A673 (cell line): Measurements from ENCODE around the gene XRCC6. TPM values are rescaled to one million over a fixed set of nuclear protein-coding genes. Genes with fewer than 3 reads are reported as not detected.

Experiments
- BruUV-seq: library from RNA; stranded (reverse); fragments of 400-500 nt; replicated peaks from 2 replicates; lab custom pipeline; 2021; lab: Mats Ljungman, UMichigan
- CTCF ChIA-PET: fragments of 300-600 bp; sonication (Branson Sonifier 250); formaldehyde crosslinking; loops from one replicate; lab custom pipeline; 2022; ENCODE audit warnings: antibody characterized with exemption; lab: Charles Lee
- POLR2A ChIA-PET: fragments of 300-600 bp; sonication (Branson Sonifier 250); formaldehyde crosslinking; loops from one replicate; lab custom pipeline; 2022; ENCODE audit warnings: antibody characterized with exemption; ENCODE audit not compliant: low non-redundant PET; lab: Charles Lee
- DNase-seq: peaks from one replicate; pipeline ENCODE4 v3.0.0-alpha.2; 2015; ENCODE audit warnings: low spot score
- H3K27ac ChIP-seq: fragments of 200-600 bp; sonication (generic); 2 replicates; pipeline ENCODE4 v1.5.1; 2016; ENCODE audit warnings: mixed run types, low read depth, mild to moderate bottlenecking, mixed read lengths, antibody characterized with exemption, low read length; ENCODE audit not compliant: poor library complexity, severe bottlenecking
- H3K27me3 ChIP-seq: fragments of 200-600 bp; sonication (generic); replicated peaks from 2 replicates; pipeline ENCODE4 v1.6.1; 2017; ENCODE audit warnings: mixed run types, low read depth, mild to moderate bottlenecking, mixed read lengths, antibody characterized with exemption, low read length; ENCODE audit not compliant: insufficient read depth, poor library complexity
- H3K36me3 ChIP-seq: fragments of 200-600 bp; sonication (generic); 2 replicates; pipeline ENCODE4 v1.6.1; 2016; ENCODE audit warnings: mixed run types, mild to moderate bottlenecking, mixed read lengths, antibody characterized with exemption, low read length; ENCODE audit not compliant: insufficient read depth, poor library complexity, severe bottlenecking
- H3K4me1 ChIP-seq: fragments of 200-600 bp; sonication (generic); 2 replicates; pipeline ENCODE4 v1.6.1; 2017; ENCODE audit warnings: mixed run types, mild to moderate bottlenecking, mixed read lengths, antibody characterized with exemption, low read length; ENCODE audit not compliant: insufficient read depth, poor library complexity, severe bottlenecking
- H3K4me3 ChIP-seq: fragments of 200-600 bp; sonication (generic); 2 replicates; pipeline ENCODE4 v1.5.1; 2016; ENCODE audit warnings: low read depth, mixed run types, mild to moderate bottlenecking, mixed read lengths, low read length; ENCODE audit not compliant: poor library complexity, severe bottlenecking
- H3K9me3 ChIP-seq: fragments of 200-600 bp; sonication (generic); 2 replicates; pipeline ENCODE4 v1.6.1; 2016; ENCODE audit warnings: mixed run types, low read depth, mild to moderate bottlenecking, mixed read lengths, antibody characterized with exemption, low read length; ENCODE audit not compliant: poor library complexity, severe bottlenecking
- CTCF ChIP-seq: fragments of 300-800, 200-600 bp; sonication (generic); conservative IDR thresholded peaks from 2 replicates; pipeline ENCODE4 v1.5.1; 2017; ENCODE audit warnings: low read depth, mild to moderate bottlenecking, antibody characterized with exemption, low read length, moderate library complexity, mixed read lengths
- EZH2 ChIP-seq: fragments of 200-600 bp; sonication (generic); IDR thresholded peaks from 2 replicates; pipeline ENCODE4 v1.6.1; 2017; ENCODE audit warnings: borderline replicate concordance, low read depth, mild to moderate bottlenecking, mixed read lengths, antibody characterized with exemption, low read length; ENCODE audit not compliant: poor library complexity, severe bottlenecking
- intact Hi-C: fragments of 100-400 bp; cut with micrococcal nuclease; formaldehyde crosslinking; loops from one replicate; pipeline ENCODE4 v1.10.0; 2022; ENCODE audit not compliant: unreplicated experiment
- total RNA-seq: library from RNA; stranded (reverse); gene quantifications from 2 replicates; pipeline ENCODE4 v1.2.3, GENCODE V29; 2021

Gene XRCC6
- total RNA-seq, 1 experiment from 2014 or later, result 558 TPM

- Histone ChIP-seq H3K4me3 (no peak overlapping the region), H3K27me3 (no peaks in the 10 kb centered on the region), H3K9me3 (no peaks in the 10 kb centered on the region), H3K27ac (no peak overlapping the region), H3K4me1 (peaks cover 3% of the 10 kb centered on the region), H3K36me3 (no peaks in the 10 kb centered on the region)
- ChIA-PET CTCF (interaction anchor here (0.5 kb wide), 1 partner anchor 87 kb away, joined by 3 read pairs; no protein-coding TSS in a partner anchor), POLR2A (no interaction called here)
- TF ChIP-seq EZH2 (no peak), CTCF (no peak)
- BruUV-seq, result no TSS peak
- intact Hi-C loops, result no loop called here
- no peak for DNase-seq
These were observed 36.2 kb upstream of the XRCC6 start for GRCh38 chr22:41584881-41585280.

- CTCF ChIA-PET, result no interaction called here
These were observed 35.2 kb upstream of the XRCC6 start for GRCh38 chr22:41585898-41586297.

GRCh38 chr22:41587347-41587723 is 33.8 kb upstream of the XRCC6 start:
- no peak for TF ChIP-seq EZH2
- TF ChIP-seq CTCF, result no peak

More at GRCh38 chr22:41585898-41586297, 35.2 kb upstream of the XRCC6 start:
- no TSS peak for BruUV-seq
- TF ChIP-seq CTCF (no peak), EZH2 (no peak)
- DNase-seq, result no peak
- Histone ChIP-seq H3K4me3 (no peak overlapping the region), H3K4me1 (peaks cover 3% of the 10 kb centered on the region), H3K27me3 (no peaks in the 10 kb centered on the region), H3K36me3 (no peaks in the 10 kb centered on the region), H3K9me3 (no peaks in the 10 kb centered on the region), H3K27ac (no peak overlapping the region)
- POLR2A ChIA-PET, result interaction anchor here (0.6 kb wide), 1 partner anchor 28 kb away, joined by 3 read pairs; no protein-coding TSS in a partner anchor
- intact Hi-C loops, result no loop called here

More at GRCh38 chr22:41587347-41587723, 33.8 kb upstream of the XRCC6 start:
- H3K36me3 ChIP-seq, result no peaks in the 10 kb centered on the region
- no peaks in the 10 kb centered on the region for H3K27me3 ChIP-seq
- ChIA-PET POLR2A (no interaction called here), CTCF (interaction anchor here (0.7 kb wide), 1 partner anchor 29 kb away, joined by 4 read pairs; no protein-coding TSS in a partner anchor)
- no peak overlapping the region for H3K27ac ChIP-seq
- no peak for DNase-seq
- intact Hi-C loops, result no loop called here
- no TSS peak for BruUV-seq
- H3K4me1 ChIP-seq, result peaks cover 3% of the 10 kb centered on the region
- no peaks in the 10 kb centered on the region for H3K9me3 ChIP-seq
- no peak overlapping the region for H3K4me3 ChIP-seq
